HG03095 (cell line): ENCODE results near the gene IL3.
"Not testable (repeated sequence)": the region's sequence is repeated elsewhere in the genome, so short reads cannot be mapped to it uniquely, and the experiment has no call there.

Experiments
- ATAC-seq: cut with Tn5 transposase; IDR thresholded peaks from one replicate; pipeline ENCODE4 v1.9.1; 2021; ENCODE audit warnings: moderate library complexity; ENCODE audit not compliant: unreplicated experiment

IL3 gene

DNA sequence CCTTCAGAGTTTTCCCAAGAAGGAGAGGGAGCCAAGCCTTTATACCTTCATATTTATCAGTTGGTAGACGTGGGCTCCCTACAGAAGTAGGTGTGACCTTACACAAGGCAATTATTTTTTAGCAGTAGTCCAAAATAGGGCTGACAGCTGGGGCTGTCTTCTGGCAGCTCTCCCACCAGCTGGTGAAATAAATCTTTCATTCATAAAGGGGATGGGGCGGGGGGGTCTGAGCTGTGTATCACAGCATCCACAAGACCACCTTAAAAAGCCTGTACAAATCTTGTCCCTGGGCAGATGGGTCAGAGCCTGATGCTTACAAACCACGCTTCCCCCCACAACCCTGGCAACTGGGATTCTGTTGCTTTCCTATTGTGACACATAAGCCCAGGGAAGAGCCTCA, 32.8 kb downstream of the IL3 start:
- ATAC-seq = no peak

GRCh38 chr5:132094393-132095076, 34.1 kb downstream of the IL3 start:
- ATAC-seq = no peak

- no peak for ATAC-seq
Observed at GRCh38 chr5:132095077-132095410, 34.6 kb downstream of the IL3 start.

GRCh38 chr5:132095424-132095972, 35.0 kb downstream of the IL3 start:
- no peak for ATAC-seq

- ATAC-seq = no peak
Observed at GRCh38 chr5:132096904-132097303, 36.4 kb downstream of the IL3 start.

DNA sequence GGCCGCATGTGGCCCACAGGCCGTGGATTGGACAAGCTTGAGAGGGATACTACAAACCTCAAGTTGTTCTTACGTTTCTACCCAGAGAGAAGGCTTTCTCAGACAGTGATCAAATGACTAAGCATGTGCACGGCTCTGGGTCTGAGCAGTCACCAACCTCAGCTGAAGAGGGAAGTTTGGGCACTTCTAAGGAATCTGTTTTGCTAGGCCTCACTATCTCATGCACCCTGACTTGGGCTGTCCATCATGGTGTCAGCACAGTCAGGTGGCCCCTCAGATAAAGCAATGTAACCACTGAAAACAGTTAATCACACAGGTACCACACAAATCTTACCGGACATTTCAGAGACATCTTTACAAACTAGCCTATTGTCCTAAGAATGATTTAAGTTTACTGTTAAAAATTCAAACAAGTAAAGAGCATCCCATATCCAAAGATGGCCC, 37.7 kb downstream of the IL3 start:
- ATAC-seq = no peak

DNA sequence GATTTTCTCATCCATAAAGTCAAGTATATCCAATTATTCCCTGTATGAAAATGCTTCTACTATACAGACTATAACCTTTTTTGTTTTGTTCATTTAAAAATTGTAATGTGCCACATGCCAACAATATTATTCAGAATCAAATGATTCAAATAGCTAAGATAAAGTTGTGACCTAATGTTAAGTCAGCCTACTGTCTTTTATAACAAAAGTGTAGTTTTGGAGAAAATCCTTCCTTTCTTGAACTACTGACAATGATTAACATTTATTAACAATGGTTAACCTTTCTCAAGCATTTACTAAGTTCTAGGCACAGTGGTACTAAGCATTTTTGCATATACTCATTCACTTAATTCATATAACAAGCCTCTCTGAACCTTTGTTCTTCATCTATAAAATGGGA, 38.2 kb downstream of the IL3 start:
- no peak for ATAC-seq

GRCh38 chr5:132099076-132099748, 38.8 kb downstream of the IL3 start:
- no peak for ATAC-seq

DNA sequence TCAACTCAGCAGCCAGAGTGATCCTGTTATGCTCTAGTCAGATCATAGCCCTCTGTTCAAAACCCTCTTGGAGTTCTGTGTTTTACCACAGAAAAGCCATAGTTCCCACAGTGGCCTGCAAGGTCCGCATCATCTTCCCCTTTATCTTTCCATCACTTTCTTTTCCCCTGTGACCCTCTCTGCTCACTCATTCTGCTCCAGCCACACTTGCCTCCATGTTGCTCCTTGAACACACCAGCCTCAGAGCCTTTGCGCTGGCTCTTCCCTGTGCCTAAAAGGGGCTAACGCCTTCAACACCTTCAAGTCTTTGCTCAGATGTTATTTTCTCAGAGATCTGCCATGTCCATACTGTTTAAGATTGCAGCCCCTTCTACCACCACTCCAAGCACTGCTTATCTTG, 39.5 kb downstream of the IL3 start:
- ATAC-seq = no peak

- peak; percentile 39 for ATAC-seq
Observed at GRCh38 chr5:132100672-132101261, 40.3 kb downstream of the IL3 start.

DNA sequence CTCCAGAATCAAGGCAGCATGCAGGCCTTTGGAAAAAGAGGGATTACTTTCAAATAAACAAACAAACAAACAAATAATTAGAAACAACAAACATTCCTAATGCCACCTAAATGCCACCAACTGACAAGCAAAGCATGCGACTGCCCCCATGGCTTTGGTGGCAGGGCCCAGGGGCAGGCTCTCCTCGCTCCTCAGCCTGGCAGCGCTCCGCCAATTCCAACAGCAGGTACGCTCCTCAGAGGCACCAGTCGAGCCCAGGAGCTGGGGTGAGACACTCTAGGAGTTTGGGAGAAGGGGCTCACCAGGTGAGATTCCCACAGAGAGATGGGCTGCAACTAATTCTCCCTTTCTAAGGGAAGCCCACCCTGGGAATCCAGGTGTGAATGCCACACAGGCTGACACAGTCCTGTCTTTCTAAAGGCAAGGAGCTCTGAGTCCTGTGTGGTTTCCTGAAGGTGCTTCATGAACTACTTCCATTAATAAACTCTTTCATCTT, 41.0 kb downstream of the IL3 start:
- no peak for ATAC-seq

DNA sequence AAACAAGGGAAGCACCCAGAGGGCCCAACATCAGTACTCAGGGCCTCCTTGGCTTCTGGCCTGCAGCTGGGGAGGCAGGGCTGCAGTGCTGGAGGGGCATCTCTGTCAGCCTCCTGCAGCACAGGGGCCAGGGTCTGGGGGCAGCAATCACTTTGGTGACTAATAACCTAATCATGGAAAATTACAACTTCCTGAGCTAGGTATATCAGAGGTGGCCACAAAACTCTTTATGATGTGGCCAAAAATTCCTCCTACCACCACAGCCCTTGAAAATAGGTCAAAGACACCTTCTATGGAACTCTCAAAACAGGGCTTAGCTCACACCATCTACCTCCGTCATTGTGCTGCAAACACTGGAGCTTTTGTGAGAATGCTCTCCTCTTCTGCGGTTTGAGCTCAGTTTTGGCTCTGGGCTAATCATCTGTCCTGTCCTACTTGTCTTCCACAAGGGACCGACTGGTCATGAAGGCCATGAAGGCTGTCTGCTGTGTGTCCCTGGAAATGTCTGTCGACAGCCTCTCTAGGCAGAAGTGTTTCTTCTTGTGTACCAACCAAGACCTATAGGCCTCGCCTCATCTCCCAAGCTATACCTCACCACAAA, 41.7 kb downstream of the IL3 start:
- no peak for ATAC-seq

DNA sequence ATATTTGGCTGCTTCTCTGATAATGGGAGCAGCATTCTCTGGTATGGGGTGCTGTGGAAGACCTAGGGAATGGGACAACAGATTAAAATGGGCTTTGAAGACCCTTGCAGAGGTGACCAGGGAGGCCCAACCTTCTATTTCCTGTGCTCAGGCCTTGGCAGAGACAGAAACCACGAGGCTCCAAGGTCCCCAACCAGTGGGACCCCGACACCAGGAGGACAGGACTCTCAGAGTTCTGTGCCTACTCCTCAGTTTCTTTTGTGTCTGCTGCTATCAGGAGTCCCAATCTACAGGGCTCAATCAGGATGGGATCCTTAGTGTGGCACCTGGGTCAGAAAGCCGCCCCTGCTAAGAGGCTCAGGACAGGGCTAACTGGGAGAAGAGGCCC, 42.5 kb downstream of the IL3 start:
- no peak for ATAC-seq

DNA sequence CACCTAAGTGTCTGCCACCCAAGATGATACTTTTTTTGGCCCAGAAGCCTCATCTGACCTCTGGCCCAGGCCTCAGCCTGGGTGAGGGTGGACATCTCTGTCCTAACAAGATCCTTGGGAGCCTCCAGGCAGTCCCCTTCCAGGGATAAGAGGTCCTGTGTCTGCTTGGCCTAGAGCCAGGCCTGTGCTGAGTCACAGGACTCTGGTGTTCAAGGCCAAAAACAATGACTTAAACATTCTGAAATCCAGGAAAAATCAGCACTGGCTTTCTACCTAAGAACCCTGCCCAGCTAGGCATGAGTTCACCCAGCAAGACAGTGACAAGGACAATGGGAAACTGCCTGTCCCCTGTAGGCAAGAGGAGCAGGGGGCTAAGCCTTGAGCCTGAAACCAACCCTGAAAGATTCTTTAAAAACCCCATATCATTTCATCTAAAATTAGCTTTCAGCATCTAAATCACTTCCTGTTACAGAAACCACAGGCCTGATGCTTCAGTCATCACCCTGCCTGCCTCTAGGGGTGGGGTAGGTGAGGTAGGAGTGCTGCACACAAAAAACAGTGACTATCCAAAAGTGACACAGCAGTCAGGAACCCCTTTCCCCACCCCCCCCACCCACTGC, 43.0 kb downstream of the IL3 start:
- ATAC-seq = peak; percentile 74

DNA sequence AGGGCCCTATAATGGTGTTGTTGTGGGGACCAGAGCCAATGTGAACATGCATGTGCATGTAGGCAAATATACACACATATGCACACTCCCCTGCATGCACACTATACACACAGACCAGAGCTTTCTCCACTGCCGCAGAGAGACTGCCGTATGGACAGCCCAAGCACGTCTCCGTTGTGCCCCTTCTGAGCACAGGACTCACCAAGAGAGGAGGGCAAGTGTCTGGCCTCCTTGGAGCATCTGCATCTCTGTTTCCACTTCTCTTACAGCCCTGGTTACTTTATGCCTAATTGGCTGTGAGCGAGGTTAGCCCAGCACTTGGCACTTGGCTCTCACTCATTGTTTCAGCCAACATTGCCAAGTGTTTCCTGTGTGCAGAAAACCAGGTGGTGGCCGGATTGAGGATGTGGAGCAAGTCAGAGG, 43.5 kb downstream of the IL3 start:
- peak; percentile 14 for ATAC-seq

DNA sequence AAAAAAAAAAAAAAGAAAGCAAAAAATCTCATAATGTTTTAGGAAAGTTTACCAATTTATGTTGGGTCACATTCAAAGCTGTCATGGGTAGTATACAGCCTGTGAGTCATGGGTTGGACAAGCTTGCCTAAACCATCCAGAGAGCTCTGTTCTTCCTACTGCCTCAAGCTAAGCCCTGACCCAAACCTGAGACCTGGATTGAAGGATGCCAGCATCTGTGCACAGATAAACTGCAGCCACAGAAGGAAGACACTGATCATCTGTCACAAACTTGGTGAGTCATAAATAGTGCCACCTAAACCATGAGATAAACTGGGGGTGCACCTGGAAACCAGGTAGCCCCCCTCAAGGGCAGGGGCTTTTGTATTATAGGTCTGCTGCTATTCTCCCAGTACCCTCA, 44.1 kb downstream of the IL3 start:
- no peak for ATAC-seq

DNA sequence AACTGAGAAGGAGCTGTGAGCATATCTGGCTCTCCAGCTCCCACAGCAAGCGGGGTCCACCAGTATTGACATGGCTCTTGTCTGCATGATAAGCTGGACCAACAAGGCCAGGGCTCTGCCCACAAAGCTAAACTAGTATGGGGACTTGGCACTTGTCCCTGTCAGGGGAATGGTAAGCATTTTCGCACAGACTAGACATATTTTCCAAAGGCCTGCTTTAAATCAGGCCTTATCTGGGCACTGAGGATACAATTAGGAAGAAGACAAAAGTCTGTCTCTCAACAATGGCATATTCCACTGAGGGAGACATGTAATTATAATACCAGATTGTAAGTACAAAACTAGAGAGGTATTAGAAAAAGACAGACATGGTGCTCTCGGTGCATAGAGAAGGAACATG, 45.2 kb downstream of the IL3 start:
- no peak for ATAC-seq

- ATAC-seq = not testable (repeated sequence)
Observed at GRCh38 chr5:132108495-132108894, 48.0 kb downstream of the IL3 start.

GRCh38 chr5:132108957-132109356, 48.5 kb downstream of the IL3 start:
- ATAC-seq = not testable (repeated sequence)

DNA sequence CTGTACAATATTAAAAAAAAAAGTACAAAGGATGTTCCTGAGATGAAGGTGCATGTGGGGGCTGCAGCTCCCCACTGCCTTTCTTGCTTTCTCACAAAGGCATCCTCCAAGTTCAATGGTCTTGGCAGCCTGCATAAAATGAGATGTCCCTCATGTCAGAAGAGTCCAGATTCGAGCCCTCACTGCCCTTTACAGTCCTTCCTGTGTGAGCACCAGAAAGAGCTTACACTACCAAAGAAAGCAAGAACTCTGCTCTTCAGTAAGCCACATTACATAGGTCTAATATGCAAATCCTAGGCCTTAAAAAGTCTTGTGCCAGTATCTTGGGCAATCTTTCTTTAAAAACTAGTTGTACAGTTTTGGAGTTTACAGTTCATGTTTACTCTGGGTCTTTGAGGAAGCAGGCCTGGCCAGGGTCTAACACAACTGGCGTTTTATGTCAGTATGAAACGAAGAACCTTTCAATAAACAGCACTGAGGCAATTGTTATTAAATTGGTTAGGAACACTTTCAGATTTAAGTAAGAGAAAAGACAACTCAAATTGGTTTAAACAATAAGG, 49.1 kb downstream of the IL3 start:
- no peak for ATAC-seq

DNA sequence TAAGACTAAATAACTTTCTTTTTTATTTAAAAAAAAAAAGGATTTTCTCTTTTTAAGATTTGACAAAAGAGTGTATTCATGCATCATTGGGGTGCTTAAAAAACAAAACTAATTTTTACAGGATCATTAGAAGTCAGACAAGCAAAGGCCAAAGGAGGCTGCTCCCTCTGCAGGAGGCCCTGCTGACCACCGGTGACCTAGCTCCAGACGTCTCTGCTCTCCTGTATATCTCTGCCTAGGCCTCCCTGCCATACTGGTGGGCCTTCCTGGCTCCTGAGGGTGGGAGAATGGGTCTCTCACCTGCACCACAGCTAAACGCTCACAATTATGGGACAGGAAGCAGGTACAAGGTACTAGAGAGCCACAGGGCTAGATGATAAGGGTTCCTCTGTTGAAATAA, 49.7 kb downstream of the IL3 start:
- no peak for ATAC-seq
